Esophagus squamous epithelium (tissue), 4 donors: ENCODE measurements around the gene ATP2B3.

ENCODE experiments used
- POLR2A ChIP-seq, 4 donors: fragments of 450-650 bp; IDR thresholded peaks; one replicate each; pipeline ENCODE4 v1.6.1; 2017; ENCODE audit warnings: antibody characterized with exemption in 4 of 4, mild to moderate bottlenecking in 4 of 4, moderate library complexity in 3 of 4
- TF ChIP-seq, protein P1 (sequence below), 6 experiments: fragments of 450-650 bp in 4 of 6; fragments of 200-600 bp in 2 of 6; sonication (generic) in 2 of 6; IDR thresholded peaks; one replicate each; pipeline ENCODE4 v1.5.1; 2016 to 2019; ENCODE audit warnings: antibody characterized with exemption in 6 of 6, mild to moderate bottlenecking in 4 of 6, moderate library complexity in 4 of 6

DNA sequence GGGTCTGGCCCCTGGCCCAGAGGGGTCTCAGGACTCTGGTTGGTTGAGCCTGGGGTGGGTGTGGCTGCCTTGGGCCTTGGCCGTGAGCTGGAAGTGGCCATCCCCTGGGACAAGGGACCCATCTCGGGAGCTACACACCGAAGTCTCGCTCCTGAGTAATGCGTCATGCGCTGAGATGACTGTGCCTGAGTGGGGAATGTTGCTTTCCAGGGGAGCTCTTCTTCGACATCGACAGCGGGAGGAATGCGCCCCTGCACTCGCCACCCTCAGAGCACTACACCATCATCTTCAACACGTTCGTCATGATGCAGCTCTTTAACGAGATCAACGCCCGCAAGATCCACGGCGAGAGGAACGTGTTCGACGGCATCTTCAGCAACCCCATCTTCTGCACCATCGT is 43.0 kb downstream of the ATP2B3 start:
- TF ChIP-seq, protein P1, sequence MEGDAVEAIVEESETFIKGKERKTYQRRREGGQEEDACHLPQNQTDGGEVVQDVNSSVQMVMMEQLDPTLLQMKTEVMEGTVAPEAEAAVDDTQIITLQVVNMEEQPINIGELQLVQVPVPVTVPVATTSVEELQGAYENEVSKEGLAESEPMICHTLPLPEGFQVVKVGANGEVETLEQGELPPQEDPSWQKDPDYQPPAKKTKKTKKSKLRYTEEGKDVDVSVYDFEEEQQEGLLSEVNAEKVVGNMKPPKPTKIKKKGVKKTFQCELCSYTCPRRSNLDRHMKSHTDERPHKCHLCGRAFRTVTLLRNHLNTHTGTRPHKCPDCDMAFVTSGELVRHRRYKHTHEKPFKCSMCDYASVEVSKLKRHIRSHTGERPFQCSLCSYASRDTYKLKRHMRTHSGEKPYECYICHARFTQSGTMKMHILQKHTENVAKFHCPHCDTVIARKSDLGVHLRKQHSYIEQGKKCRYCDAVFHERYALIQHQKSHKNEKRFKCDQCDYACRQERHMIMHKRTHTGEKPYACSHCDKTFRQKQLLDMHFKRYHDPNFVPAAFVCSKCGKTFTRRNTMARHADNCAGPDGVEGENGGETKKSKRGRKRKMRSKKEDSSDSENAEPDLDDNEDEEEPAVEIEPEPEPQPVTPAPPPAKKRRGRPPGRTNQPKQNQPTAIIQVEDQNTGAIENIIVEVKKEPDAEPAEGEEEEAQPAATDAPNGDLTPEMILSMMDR (IDR thresholded peaks at IDR 0.05), result no peak
- no peak for TF ChIP-seq POLR2A (IDR thresholded peaks at IDR 0.05)
